GM18505 (cell line): ENCODE measurements around the gene LPXN.
A peak's percentile ranks its signal among the peaks of the same experiment; 100 is the strongest.

Source experiments
- ATAC-seq: cut with Tn5 transposase; IDR thresholded peaks from one replicate; pipeline ENCODE4 v1.9.1; 2021; ENCODE audit not compliant: unreplicated experiment
- POLR2A ChIP-seq: IDR thresholded peaks from 4 replicates; pipeline ENCODE4 v1.6.1; 2011; ENCODE audit warnings: borderline replicate concordance; ENCODE audit not compliant: insufficient read depth, insufficient read length; ENCODE audit errors: extremely low read depth

Gene LPXN

DNA sequence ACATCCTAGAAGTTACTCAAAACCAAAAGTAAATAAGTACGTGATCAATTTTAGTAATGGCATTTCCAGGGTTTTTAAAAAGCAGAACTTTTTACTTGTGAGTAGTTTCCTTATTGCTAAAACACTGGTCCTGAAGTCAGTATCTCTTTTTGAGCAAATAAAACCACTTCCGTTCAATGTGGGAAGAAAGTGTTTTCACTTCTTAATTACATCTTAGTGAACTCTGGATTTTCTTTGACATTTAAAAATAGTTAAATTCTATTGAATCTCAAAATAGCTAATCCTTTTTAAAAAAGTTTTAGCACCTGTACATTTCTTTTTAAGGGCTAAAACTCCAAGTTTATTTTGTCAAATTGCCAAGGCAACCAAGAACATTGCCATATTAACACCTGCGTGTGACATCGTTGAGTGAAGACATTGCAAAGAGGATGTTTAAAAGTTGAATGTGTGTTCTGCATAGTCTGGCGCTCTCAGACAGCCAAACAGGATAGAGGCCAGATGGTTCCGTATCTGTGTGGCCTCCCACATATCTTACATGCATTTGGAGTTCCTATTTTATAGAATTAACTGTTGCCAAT, 50.5 kb downstream of the LPXN start:
- ATAC-seq = peak; percentile 84
- TF ChIP-seq POLR2A = no peak

DNA sequence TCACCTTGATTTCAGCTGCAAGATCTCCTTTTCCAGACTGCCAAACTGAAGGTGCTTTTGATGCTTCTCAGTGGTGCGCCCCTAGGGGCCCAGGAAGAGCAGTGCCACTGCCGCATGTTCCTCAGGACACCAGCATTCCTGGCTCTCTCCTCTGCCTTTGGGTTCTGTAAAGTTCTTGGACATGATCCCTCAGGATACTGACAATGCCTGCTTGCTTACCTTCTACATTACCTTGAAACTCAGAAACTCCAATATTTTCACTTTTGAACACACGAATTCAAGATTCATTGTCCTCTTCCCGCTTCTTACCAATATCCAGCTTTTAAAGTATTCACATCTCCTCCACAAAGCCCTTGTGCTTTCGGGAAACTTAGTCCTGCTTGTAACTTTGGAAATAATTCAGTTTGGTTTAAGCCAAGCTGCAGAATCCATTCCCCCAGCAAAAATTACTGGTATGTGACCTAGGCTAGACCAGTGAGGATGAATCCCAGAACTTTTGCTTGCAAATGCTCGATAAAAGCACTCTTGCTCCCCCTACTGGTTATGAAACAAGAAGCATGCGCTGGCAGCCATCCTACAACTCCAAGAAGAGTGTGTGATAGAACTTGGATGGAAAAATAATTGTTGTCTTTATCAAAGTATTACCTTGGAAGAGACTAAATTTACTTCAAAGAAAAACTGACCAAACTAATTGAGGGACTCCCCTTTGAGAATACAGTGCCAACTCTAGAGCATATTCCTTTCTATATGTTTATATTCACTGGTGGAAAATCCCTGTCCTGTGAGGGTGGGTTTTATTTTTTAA, 51.2 kb downstream of the LPXN start:
- TF ChIP-seq POLR2A = no peak
- peak; percentile 31 for ATAC-seq

DNA sequence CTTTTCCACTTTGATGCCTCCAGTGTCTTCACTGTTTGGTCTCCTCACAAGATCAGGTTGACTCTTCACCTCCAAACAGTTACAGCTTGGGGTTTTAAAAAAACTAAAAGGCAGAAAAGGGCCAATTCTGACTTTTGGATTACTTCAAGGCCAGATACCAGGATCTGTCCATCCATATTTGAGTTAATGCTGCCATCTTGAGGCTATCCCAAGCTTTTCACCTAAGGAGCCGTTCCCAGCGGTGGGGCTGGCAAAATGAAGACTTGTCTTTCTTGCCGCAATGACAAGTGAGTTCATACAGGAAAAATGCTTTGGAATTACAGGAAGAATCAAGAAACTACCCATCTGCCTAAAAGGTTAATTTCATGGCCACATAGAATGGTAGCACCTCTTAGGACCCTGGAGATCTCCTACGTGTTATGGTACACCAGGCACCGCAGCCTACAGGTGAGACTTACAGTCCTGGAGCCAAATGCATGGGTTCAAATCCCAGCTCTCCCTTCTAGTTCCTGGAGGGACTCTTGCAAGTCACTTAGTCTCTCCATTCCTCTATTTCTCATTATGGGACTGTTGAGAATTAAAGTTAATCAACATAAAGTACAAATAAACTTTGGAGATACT, 61.8 kb downstream of the LPXN start:
- no peak for TF ChIP-seq POLR2A
- ATAC-seq = peak; percentile 62

DNA sequence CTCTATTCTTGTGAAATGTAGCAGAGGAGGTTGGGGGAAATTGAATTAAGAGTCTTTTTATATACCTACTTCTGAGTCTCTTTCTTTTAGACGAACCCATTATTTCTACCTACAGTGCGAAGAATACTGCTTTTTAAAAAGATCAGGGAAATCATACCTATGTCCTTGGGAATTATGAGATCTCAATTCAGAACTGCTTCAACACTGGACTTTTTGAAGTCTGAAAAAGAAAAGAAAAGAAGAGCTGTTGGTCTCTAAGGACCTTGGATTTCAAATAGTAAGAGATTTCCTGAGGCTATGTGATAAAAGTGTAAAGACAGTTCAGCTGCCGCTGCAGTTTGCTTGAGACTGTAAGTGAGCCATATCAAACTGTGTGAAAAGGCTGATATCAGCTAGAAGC, 64.0 kb downstream of the LPXN start:
- no peak for ATAC-seq

DNA sequence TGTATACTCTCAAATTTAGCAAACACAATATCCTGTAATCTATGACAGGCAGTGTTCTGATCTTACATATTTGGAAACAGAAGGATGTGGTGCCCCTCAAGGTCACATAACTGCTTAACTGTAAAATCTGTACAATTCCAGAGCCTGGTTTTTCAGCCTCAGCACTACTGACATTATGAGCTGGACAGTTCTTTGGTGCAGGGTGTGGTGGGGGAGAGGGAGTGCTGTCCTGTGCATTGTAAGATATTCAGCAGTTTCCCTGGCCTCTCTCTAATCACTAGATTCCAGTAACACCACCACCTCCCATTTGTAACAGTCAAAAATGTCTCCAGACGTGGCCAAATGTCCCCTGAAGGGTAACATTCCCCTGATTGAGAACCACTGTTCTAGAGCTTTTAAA, 65.9 kb downstream of the LPXN start:
- TF ChIP-seq POLR2A = no peak
- no peak for ATAC-seq

More for the DNA sequence above, 64.0 kb downstream of the LPXN start:
- no peak for TF ChIP-seq POLR2A

DNA sequence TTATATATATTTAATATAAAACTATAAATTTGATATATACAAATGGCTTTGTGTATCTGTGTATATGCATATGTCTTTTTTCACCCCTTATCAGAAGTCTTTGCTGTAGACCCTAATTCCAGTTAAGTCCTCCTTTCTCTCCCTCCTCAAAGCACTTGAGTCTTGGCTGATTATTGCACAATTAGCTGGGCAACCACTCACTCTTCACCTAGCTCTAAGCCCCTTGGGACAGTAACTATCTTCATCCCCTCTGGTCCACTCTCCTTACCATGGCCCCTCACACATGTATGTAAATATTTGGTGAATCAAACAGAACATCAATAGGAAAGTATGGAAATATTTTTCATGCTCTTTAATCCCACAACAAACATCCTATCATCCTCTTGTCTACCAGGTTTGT, 66.8 kb downstream of the LPXN start:
- no peak for TF ChIP-seq POLR2A
- no peak for ATAC-seq

DNA sequence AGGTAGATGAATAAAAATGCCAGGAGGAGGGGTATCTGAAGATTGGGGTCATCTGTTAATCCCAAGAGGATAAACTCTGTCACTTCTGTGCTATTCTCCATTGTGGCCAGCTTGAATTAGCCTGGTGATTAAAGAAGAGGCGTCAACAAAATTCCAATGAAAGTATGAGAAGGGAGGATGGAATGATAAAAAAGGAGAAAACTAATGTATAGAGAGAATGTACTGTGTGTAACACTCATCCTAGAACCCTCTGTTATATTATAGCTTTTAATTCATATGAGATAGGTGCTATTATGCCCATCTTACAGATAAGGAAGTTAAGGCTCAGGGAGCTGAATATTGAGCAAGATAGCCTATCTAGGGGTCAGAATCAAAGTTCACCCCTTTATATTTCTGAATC, 67.7 kb downstream of the LPXN start, which contains the start of gene OR5B21:
Gene OR5B21, minus strand, starts transcription at position 101 of the 400 bp plus-strand sequence. Its CDS starts 0 bp downstream, at position 101.
- no peak for TF ChIP-seq POLR2A
- ATAC-seq = no peak

DNA sequence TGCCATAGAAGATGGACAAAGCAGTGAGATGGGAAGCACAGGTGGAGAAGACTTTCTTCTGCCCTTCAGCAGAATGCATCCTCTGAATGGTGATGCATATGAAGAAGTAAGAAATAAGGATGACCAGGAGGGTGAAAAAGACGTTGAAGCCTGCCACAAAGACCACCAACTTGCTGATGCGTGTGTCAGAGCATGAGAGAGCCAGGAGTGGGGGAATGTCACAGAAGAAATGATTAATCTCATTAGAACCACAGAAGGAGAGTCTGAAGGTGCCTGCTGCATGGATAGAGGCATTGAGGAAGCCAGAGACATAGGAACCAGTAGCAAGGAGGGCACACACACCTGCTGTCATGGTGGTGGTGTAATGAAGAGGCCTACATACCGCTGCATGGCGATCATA, 68.3 kb downstream of the LPXN start:
- TF ChIP-seq POLR2A = no peak
- ATAC-seq = no peak

DNA sequence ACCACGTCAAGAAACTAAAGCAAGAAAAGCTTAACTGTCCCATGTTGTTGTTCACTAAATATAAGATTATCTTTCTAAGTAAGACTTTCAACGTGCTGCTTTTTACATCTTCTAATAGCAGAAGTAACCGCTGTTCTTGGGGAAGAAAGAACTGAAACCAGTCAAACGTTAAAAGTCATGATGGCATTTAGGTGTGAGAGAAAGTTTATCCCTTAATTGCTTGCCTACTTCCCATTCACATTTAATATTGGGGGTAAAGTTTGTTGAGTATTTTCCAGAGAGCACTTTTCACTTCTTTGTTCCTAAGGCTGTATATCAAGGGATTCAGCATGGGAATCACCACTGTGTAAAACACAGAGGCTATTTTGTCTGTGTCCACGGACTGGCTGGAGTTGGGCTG, 68.7 kb downstream of the LPXN start:
- TF ChIP-seq POLR2A = no peak

DNA sequence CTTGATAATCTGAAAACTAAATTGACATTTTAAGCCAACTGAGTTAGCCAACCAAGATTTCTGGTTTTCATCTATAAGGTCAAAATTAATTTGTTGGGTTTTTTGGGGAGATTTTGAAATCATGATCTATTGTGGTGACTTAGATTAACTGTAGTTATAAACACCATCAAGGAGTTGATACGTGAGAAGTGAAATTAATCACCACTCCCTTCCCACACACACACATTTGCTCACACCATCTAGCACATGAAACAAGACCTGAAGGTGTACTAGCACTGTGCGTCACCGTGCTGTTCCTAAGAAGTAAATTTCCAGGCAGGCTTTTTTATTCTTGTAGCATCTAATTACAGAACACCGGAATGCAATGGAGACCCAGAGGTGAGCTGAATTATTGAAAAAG, 69.8 kb downstream of the LPXN start:
- ATAC-seq = no peak
- no peak for TF ChIP-seq POLR2A

More for the DNA sequence above, 68.7 kb downstream of the LPXN start:
- ATAC-seq = peak; percentile 44

DNA sequence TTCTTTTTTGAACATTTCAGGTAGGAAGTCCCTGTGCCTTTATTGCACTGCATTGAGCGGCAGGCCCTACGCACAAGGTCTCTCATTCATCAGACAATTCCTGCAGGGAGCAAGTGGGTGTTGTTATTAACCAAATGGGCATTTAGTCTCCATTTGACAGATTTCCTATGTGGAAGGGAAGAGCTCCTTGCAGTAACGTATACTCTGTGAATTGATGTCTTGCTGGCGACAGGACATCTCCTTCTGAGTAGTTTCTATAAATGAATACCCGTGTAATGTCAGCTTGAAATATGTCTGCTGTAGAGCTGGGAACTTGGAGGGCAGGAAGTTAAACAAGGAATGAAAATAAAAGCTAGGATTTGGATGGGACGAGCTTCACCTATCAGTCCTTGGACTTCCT, 71.4 kb downstream of the LPXN start:
- no peak for TF ChIP-seq POLR2A
- ATAC-seq = no peak

DNA sequence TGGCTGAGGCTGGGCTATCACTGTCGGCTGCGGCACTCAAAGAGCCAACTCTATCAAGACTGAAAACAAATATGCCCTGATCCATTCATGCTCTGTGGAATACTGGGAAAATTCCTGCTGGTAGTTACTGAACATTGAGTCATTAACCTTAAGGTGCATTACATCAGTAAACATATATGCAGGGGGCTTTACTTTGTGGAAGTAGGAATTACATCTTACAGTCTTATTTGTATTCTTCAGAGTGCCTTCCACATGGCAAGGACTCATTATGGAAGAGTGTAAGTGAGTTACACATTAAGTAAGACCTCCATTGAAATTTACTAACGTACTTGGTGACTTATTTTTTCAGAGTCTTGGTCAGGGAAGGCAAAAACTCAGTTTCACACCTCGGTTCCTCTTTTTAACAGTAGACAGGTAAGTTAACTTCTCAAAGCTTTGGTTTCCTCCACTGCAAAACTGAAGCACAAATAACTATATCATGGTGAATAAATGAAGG, 72.2 kb downstream of the LPXN start:
- TF ChIP-seq POLR2A = no peak
- ATAC-seq = peak; percentile 92

DNA sequence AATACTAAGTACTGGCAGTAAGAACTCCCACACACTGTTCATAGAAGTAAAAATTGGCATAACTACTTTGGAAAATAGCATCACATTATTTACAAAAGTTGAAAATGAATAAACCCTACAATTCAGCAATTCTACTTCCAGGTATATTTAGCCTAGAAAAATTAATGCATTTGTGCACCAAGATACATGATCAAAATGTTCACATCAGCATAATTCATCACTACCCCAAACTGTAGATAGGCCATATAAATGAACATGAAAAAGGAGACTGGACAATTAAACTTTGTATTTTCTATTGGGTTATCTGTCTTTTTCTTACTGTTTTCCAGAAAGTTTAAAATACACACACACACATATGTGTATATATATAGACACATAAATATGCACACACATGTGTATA, 73.7 kb downstream of the LPXN start:
- no peak for ATAC-seq
- TF ChIP-seq POLR2A = no peak

DNA sequence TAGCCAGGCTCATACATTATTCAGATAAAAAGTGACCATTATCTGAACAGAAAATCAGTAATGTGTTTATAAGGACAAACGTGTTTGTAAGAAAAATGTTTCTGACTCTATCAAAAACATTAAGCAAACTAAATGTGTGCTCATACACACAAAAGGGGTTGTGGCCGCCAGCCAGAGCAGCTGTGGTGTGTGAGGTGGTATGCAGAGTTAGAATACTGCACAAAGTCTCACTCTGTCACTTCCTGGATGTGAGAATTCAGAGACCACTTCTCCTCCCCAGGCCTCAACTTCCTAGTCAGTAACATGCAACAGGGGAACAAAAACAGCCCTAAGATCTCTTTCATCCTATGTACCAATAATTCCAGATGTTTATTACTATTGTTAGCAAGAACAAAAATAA, 77.2 kb downstream of the LPXN start:
- no peak for TF ChIP-seq POLR2A
- no peak for ATAC-seq

DNA sequence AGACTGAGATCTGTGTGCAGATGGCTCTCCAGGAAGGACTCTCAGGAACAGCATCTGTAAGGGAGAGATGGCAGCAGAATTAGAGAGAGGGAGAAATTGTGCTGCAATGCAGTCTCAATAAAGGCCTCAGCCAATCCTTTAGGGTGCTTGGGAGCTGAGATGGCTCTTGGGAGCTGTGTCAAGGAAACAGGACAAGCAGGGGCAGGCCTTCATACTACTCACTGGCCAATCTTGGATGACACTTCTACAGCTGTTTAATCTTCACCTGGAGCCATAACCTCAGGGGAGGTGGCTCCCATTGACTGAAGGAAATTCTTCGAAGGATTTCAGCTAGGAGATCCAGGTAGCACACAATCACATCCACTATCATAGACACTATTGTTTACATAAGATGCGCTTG, 77.7 kb downstream of the LPXN start:
- TF ChIP-seq POLR2A = no peak
- no peak for ATAC-seq

DNA sequence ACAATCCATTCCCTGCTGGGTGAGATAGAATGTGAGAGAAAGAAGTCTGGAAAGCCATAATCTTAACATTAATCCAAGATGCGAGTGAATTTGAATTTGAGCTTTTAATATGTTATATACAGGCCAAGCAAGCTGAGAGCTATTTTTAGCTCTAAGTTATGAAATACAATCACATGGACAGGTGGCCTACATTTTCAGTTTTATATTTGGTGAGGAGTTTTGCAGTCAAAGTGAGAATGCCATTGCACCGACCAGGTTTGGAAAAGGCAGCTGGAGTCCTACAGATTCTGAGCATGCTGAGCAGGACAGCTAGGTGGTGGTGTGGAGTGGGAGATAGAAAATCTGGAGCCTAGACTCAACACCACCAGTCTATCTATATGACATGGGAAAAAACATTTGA, 79.8 kb downstream of the LPXN start:
- ATAC-seq = no peak
- no peak for TF ChIP-seq POLR2A
